Measurements from ENCODE around the gene MRPL16. TPM values are rescaled to one million over a fixed set of nuclear protein-coding genes. Genes with fewer than 3 reads are reported as not detected.

MRPL16 gene
- total RNA-seq, 2 donors from 2014 or later: 58.7 to 75.5 TPM

DNA sequence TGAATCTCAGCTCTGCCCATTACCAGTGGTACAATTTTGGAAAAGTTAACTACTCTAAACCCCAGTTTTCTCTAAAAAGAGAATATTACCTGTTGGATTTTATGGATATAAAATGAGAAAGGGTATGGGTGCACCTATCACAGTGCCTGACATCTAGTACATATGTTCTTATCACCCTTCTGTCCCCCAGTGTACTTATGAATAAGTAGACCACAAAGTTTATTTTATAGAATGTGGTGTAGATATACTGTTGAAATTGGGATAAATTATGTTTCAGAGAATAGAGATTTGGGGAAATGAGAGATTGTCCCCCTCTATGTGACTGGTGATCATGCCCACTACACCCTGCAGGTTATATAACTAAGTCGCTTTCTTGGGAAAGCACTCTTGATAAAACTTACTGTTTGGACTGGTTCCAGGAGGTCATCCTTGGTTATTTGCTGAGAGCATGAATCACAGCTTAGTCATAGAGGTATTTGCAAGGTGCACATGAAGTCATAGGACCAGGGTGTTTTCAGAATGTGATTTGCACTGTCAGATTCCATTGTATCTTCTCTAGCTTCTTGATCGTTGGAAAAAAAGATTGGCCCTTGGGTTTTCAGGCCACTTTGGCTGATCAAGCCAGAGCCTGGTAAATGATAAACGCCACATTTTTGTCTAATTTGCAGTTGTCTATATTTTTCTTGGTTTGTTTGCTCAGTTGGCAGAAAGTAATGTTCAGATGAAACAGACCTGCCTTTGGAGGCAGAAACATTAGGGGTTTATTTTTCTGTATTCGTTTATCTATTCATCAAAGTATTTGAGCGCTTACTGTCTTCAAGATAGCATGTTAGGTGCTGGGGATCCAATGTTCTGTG lies 34.1 kb downstream of the MRPL16 start:
- DNase-seq (ENCODE audit: low spot score): no peak
- Mint-ChIP-seq H3K4me1 (ENCODE audit: low read depth in 2 of 2) (peaks cover 43 to 54% of the 10 kb centered on the region in 2 donors), H3K36me3 (peaks cover 2% of the 10 kb centered on the region), H3K4me3 (peak overlapping the region; percentile 45), H3K27ac (peak overlapping the region; percentile 50 to 58), H3K27me3 (no peaks in the 10 kb centered on the region), H3K9me3 (no peaks in the 10 kb centered on the region)
- ATAC-seq: peak; percentile 73 to 84

DNA sequence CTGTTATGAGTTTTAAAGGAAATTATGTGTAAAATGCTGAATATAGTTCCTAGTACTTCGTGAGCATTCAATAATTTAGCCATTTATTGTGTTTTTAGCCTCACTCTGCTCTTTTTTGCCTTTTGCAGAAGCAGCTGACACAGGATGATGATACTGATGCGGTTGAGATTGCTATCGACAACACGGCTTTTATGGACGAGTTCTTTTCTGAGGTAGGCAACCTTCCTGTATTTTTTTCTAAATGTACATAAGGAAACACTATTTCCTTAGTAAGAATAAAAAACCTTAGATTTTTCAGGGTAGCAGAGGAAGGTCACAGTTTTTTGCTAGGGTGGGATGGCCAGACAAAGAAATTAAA lies 37.5 kb downstream of the MRPL16 start:
- H3K27me3 Mint-ChIP-seq: no peaks in the 10 kb centered on the region
- peaks cover 35 to 44% of the 10 kb centered on the region in 2 donors for H3K4me1 Mint-ChIP-seq (ENCODE audit: low read depth in 2 of 2)
- no peak for ATAC-seq
- no peaks in the 10 kb centered on the region for H3K36me3 Mint-ChIP-seq
- DNase-seq (ENCODE audit: low spot score): no peak
- H3K4me3 Mint-ChIP-seq: no peak overlapping the region
- no peaks in the 10 kb centered on the region for H3K9me3 Mint-ChIP-seq
- peak overlapping the region in 1 of 2 donors; percentile 33 for H3K27ac Mint-ChIP-seq

DNA sequence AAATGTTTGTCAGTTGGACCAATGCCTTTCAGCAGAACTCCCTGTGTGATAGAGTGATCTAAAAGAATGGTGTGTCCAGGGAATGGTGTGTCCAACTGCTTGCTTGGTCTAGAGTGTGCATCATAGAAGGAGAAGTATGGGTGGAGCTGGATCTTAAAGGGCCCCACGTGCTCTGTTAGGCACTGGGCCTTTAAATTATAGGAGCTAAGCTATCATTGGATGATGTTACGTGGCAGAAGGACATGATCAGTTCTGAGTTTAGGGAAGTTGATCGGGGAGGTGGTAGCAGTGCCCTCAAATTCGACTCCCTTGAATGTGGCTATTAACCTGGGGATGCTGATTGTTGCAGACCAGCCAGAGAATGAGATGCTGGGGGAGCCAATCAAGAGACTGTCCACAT lies 39.0 kb downstream of the MRPL16 start:
- Mint-ChIP-seq H3K4me1 (ENCODE audit: low read depth in 2 of 2) (peaks cover 27 to 34% of the 10 kb centered on the region in 2 donors), H3K36me3 (no peaks in the 10 kb centered on the region), H3K27me3 (no peaks in the 10 kb centered on the region), H3K9me3 (no peaks in the 10 kb centered on the region), H3K4me3 (peak overlapping the region; percentile 54), H3K27ac (peak overlapping the region in 1 of 2 donors; percentile 33)
- no peak for ATAC-seq
- no peak for DNase-seq (ENCODE audit: low spot score)

DNA sequence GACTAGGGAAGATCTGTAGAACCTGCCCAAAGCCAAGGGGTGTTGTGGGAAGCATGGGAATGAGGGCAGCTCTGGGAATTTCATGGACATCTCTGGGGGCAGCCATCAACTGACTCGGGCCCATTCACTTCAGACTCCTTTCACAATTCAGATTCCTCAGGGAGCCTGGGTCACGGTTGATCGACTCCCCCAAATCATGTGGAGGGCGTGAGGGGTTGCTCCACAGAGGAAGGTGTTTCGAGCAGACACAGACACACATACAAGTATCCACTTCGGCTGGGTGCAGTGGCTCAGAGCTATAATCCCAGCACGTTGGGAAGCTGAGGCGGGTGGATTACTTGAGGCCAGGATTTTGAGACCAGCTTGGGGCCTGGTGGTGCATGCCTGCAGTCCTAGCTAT lies 39.7 kb downstream of the MRPL16 start:
- H3K9me3 Mint-ChIP-seq: no peaks in the 10 kb centered on the region
- H3K27ac Mint-ChIP-seq: no peak overlapping the region
- H3K4me1 Mint-ChIP-seq (ENCODE audit: low read depth in 2 of 2): peaks cover 25 to 32% of the 10 kb centered on the region in 2 donors
- DNase-seq (ENCODE audit: low spot score): no peak
- no peaks in the 10 kb centered on the region for H3K36me3 Mint-ChIP-seq
- ATAC-seq: no peak
- no peak overlapping the region for H3K4me3 Mint-ChIP-seq
- H3K27me3 Mint-ChIP-seq: no peaks in the 10 kb centered on the region

DNA sequence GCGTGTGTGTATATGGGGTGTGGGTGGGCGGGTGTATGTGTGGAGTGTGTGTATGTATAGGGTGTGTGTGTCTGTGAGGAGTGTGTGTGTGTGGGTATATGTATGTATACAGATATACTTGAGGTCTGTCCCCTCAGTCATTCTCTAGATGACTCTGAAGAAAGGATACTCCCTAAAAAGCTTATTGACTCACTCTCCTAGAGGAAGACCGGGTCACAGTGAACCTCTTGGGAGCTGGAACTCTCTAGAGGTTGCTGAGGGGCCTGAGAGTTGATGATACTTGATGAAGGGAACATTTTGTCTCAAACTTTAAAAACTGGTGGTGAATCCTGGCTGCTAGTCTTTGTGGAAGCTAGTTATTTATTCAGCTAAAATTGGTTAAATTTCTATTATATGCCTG lies 40.3 kb downstream of the MRPL16 start:
- no peaks in the 10 kb centered on the region for H3K27me3 Mint-ChIP-seq
- peak in 1 of 2 donors; percentile 20 for ATAC-seq
- H3K27ac Mint-ChIP-seq: no peak overlapping the region
- no peak overlapping the region for H3K4me3 Mint-ChIP-seq
- peaks cover 20 to 28% of the 10 kb centered on the region in 2 donors for H3K4me1 Mint-ChIP-seq (ENCODE audit: low read depth in 2 of 2)
- no peaks in the 10 kb centered on the region for H3K9me3 Mint-ChIP-seq
- H3K36me3 Mint-ChIP-seq: no peaks in the 10 kb centered on the region
- DNase-seq (ENCODE audit: low spot score): no peak

DNA sequence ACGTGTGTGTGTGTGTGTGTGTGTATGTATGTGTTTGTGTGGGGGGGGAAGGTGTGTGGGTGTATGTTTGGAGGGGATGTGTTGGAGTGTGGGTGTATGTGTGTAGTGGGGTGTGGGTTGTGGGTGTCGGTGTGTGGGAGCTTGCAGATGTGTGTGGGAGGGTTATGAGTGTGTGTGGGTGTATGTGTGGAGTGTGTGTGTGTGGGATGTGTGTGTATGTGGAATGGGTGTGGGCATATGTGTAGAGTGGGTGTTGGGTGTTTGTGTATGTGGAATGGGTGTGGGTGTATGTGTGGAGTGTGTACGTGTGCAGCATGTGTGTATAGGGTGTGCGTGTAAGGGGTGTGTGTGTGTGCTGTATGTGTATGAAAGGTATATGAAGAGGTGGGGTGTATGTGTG lies 40.8 kb downstream of the MRPL16 start:
- no peak overlapping the region for H3K4me3 Mint-ChIP-seq
- H3K27me3 Mint-ChIP-seq: no peaks in the 10 kb centered on the region

DNA sequence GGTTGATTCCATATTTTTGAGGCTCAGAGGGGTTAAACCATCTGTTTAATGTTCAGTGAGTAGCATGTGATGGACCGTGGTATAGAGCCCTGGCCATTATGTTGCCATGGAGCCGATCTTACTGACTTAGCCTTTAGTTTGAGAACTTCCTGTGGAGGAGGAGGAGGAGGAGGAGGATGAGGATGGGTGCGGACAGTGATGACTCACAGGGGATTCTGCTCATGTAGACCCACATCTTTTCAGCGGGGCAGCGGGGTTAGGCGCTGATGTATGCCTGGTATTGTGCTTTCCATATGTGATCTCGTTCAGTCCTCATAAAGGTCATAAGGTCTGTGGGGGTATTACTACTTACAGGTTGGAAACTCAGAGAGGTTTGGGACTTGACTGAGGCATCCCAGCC lies 41.5 kb downstream of the MRPL16 start:
- H3K4me3 Mint-ChIP-seq: no peak overlapping the region
- H3K27ac Mint-ChIP-seq: no peak overlapping the region
- H3K27me3 Mint-ChIP-seq: no peaks in the 10 kb centered on the region
- DNase-seq (ENCODE audit: low spot score): no peak
- peak in 1 of 2 donors; percentile 29 for ATAC-seq
- H3K36me3 Mint-ChIP-seq: no peaks in the 10 kb centered on the region
- no peaks in the 10 kb centered on the region for H3K9me3 Mint-ChIP-seq
- peaks cover 25 to 33% of the 10 kb centered on the region in 2 donors for H3K4me1 Mint-ChIP-seq (ENCODE audit: low read depth in 2 of 2)

More for the DNA sequence above, 40.8 kb downstream of the MRPL16 start:
- no peak for DNase-seq (ENCODE audit: low spot score)
- peak; percentile 13 to 26 for ATAC-seq
- H3K36me3 Mint-ChIP-seq: no peaks in the 10 kb centered on the region
- H3K4me1 Mint-ChIP-seq (ENCODE audit: low read depth in 2 of 2): peaks cover 25 to 32% of the 10 kb centered on the region in 2 donors
- no peak overlapping the region for H3K27ac Mint-ChIP-seq
- H3K9me3 Mint-ChIP-seq: no peaks in the 10 kb centered on the region

DNA sequence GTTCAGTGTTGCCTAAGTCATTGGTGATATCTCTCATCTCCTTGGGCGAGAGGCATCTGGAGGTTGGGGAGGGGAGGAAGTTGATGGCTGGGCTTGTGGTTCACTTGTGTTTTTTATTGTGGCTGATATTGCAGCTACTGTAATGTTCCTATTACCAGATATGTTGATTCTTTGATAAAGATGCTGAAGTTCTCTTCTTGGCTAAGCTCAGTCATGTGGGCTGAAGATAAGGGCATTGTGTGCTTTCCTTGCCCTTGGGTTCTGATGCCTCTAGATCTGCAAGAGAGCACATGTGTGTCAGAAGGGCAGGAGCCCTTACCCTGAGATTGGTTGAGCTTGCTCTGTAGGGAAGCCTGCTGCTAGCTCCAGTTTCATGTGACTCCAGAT lies 43.4 kb downstream of the MRPL16 start:
- ATAC-seq (peak; percentile 40 to 60), DNase-seq (ENCODE audit: low spot score) (no peak)
- peaks cover 5% of the 10 kb centered on the region for H3K36me3 Mint-ChIP-seq
- H3K9me3 Mint-ChIP-seq: no peaks in the 10 kb centered on the region
- H3K27me3 Mint-ChIP-seq: no peaks in the 10 kb centered on the region
- H3K4me3 Mint-ChIP-seq: no peak overlapping the region
- H3K27ac Mint-ChIP-seq: no peak overlapping the region
- peaks cover 20 to 28% of the 10 kb centered on the region in 2 donors for H3K4me1 Mint-ChIP-seq (ENCODE audit: low read depth in 2 of 2)

DNA sequence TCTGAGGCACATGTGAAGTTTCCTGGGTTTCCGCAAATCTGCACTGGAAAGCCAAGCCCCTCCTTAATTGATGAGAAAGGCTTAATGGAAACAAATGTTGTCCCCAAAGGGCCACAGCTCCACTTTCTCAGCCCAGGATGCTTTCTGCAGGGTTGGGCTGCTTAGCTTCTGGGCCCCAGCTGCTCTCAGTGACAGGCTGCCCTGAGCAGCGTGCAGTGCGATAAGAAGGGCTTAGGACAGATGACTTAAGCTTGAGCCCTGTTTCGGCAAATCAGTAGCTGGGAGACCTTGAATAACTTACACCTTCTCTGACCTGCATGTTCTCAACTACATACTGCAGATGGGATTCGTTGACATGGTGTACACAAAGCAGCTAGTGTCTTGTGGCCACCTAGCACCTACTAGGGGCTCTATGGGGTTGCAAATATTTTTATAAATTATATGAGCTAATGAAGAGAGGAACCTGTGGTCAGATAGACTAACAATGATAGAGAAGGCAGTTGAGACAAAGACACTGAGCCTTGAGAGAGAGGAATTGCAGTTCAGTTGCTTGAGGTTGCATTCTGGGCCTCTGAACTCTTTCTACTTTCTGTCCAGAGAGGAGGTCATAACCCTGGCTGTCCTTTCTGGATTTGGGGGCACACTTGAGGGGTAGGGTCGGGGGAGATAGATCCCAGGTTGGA lies 43.9 kb downstream of the MRPL16 start:
- Mint-ChIP-seq H3K4me1 (ENCODE audit: low read depth in 2 of 2) (peaks cover 15 to 22% of the 10 kb centered on the region in 2 donors), H3K9me3 (no peaks in the 10 kb centered on the region), H3K4me3 (no peak overlapping the region), H3K27me3 (no peaks in the 10 kb centered on the region), H3K36me3 (peaks cover 5% of the 10 kb centered on the region), H3K27ac (no peak overlapping the region)
- ATAC-seq (no peak), DNase-seq (ENCODE audit: low spot score) (no peak)

DNA sequence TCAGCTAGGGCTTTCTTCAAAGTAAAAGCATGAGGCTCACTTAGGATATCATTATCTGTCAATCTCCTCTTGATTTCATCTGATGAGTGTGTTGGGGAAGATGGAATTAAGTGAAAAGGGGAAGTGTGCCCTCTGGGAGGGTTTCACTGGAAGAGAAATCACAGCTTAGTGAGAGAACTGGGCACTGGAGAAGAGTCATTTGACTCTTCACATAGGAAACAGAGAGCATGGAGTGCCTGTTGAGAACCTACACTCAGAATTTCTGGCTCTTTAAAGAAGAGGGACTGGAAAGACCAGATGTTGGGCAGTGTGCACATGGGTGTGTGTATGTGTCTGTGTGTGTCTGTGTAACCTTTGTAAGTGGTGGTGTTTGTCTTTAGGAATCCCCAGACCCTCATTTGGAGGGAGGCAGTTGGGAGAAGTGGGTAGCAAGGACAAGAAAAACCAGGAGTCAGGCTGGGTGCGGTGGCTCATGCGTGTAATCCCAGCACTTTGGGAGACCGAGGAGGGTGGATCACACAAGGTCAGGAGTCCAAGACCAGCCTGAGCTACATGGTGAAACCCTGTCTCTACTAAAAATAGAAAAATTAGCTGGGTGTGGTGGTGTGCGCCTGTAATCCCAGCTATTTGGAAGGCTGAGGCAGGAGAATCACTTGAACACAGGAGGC lies 45.4 kb downstream of the MRPL16 start:
- H3K4me1 Mint-ChIP-seq (ENCODE audit: low read depth in 2 of 2): peaks cover 11 to 17% of the 10 kb centered on the region in 2 donors
- H3K4me3 Mint-ChIP-seq: no peak overlapping the region

DNA sequence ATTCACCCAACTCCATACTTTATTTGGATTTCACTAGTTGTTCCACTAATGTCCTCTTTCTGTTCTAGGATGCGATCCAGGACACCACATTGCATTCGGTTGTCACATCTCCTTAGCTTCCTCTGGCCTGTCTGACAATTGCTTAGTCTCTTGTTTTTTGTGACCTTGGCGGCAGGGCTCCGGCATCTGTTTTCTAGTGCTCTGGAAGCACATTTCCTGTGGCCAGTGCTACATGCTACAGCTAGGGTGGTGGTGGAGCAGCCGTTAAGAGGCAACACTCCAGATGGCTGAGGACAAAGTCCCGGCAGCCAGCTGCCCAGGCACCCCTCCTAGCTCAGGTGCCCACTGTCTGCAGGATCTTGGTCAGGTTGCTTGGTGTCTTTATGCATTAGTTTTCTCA lies 48.6 kb downstream of the MRPL16 start:
- Mint-ChIP-seq H3K4me3 (no peak overlapping the region), H3K4me1 (ENCODE audit: low read depth in 2 of 2) (peaks cover 17 to 28% of the 10 kb centered on the region in 2 donors), H3K36me3 (peaks cover 5% of the 10 kb centered on the region), H3K27me3 (no peaks in the 10 kb centered on the region), H3K9me3 (no peaks in the 10 kb centered on the region), H3K27ac (no peak overlapping the region)
- no peak for DNase-seq (ENCODE audit: low spot score)
- ATAC-seq: no peak

More for the DNA sequence above, 45.4 kb downstream of the MRPL16 start:
- DNase-seq (ENCODE audit: low spot score): no peak
- Mint-ChIP-seq H3K27ac (peak overlapping the region in 1 of 2 donors; percentile 44), H3K36me3 (peaks cover 5% of the 10 kb centered on the region), H3K27me3 (no peaks in the 10 kb centered on the region), H3K9me3 (no peaks in the 10 kb centered on the region)
- no peak for ATAC-seq

DNA sequence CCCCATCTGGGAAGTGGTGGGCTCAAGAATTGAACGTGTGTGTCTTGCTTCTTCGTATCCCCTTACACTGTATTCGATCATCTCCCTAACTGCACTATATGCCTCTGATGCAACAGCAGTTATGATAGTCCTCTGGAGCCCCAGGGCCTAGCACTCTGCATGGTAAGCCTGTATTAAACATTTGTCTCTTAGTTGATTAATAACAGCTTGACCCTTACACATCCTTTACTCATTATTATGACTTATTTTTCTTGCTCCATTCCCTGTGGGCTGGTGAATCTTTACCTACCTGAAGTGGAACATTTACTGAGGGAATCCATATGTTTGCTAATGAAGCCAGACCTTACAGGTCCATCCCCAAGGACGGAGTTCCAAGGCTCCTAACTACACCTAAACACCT lies 49.8 kb downstream of the MRPL16 start:
- Mint-ChIP-seq H3K9me3 (no peaks in the 10 kb centered on the region), H3K36me3 (peaks cover 5% of the 10 kb centered on the region), H3K27me3 (no peaks in the 10 kb centered on the region), H3K27ac (no peak overlapping the region), H3K4me3 (no peak overlapping the region), H3K4me1 (ENCODE audit: low read depth in 2 of 2) (peaks cover 24 to 34% of the 10 kb centered on the region in 2 donors)
- no peak for ATAC-seq
- no peak for DNase-seq (ENCODE audit: low spot score)

DNA sequence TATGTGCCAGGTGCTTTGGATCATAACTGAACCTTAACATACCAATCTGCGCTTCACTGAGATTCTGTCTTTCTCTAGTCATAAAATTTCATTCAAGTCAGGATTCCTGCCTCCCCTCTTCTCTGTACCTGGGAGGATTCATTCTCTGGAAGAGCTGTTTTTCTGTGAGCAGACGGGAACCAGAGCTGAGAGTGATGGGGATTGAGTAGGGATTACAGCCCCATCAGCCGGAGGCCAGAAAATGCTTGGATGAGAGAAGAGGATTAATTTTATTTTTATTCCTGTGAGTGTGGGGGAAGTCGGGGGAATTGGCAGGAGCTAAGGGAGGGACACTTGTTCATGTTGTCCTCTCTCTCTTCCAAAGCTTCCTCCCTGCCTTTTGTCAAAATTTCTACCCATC lies 50.7 kb downstream of the MRPL16 start:
- DNase-seq (ENCODE audit: low spot score) (no peak), ATAC-seq (no peak)
- H3K4me3 Mint-ChIP-seq: no peak overlapping the region
- peaks cover 5% of the 10 kb centered on the region for H3K36me3 Mint-ChIP-seq
- no peak overlapping the region for H3K27ac Mint-ChIP-seq
- H3K9me3 Mint-ChIP-seq: no peaks in the 10 kb centered on the region
- no peaks in the 10 kb centered on the region for H3K27me3 Mint-ChIP-seq
- H3K4me1 Mint-ChIP-seq (ENCODE audit: low read depth in 2 of 2): peaks cover 21 to 30% of the 10 kb centered on the region in 2 donors
